HG03342 (cell line): ENCODE measurements around the gene ANKRD40.

ENCODE experiments used
- ATAC-seq: cut with Tn5 transposase; IDR thresholded peaks from one replicate; pipeline ENCODE4 v1.9.1; 2021; ENCODE audit warnings: mild to moderate bottlenecking, moderate library complexity; ENCODE audit not compliant: unreplicated experiment

Gene ANKRD40

DNA sequence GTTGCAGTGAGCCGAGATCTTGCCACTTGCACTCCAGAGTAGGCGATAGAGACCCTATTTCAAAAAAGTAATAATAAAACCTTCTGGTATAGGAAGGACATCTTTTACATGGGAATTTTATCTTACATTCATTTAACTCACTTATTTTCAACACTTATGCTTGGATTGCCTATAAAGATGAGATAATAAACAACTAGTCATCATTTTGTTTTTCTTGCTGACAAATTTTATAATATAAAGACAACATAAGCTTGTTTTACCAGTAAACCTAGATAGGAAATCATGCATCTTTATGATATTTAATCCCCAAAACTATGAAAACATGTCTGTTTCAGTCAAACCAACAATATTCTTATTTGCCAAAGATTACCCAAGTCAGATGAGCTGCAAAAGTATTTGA is 56.1 kb downstream of the ANKRD40 start:
- no peak for ATAC-seq

DNA sequence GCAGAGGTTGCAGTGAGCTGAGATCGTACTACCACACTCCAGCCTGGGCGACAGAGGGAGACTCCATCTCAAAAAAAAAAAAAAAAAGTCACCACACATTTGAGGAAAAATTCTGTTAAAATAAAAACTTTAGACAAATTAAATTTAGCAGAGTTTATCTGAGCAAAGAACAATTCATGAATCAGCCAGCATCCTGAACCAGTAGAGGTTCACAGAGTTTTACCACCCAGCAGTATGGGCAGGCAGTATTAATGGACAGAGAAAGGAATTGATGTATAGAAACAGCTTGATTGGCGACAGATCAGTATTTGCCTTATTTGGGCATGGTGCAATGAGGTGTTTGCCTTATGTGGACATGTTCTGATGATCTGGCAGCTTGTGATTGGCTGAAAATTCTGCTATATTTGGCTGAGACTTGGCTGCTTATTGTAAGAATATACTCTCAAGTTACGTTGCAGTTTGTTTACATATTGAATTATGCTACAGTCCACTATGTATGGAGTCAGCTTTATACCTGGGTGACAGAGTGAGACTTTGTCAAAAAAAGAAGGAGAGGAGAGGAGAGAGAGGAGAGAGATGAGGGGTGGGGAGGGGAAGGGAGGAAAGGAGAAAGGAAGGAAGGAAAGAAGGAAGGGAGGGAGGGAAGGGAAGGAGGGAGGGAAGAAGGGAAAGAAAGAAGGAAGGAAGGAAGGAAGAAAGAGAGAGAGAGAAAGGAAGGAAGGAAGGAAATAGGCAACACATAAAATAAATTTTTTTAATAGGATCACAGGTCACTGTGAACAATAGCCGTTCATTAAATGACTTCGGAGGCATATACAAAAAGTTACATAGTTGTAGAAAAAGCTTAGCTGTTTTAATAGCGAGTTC is 58.4 kb downstream of the ANKRD40 start:
- no peak for ATAC-seq

DNA sequence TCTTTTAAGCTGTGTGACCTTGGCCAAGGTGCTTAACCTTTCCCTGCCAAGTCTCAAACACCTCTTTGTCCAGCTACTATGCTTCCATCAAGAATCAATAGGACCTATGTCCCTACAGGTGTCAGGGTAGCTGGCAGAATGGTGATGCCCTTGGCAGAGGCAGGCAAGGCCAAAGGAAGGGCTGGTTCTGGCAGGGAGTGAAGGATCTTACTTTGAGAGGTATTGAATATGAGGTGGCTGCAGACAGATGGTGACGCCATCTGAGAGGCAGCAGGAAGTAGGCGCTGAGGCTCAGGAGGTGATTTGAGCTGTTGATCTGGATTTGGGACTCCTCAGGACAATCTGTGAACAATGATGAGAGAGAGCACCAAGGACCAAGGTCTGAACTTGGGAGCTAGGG is 60.5 kb downstream of the ANKRD40 start:
- ATAC-seq: no peak

DNA sequence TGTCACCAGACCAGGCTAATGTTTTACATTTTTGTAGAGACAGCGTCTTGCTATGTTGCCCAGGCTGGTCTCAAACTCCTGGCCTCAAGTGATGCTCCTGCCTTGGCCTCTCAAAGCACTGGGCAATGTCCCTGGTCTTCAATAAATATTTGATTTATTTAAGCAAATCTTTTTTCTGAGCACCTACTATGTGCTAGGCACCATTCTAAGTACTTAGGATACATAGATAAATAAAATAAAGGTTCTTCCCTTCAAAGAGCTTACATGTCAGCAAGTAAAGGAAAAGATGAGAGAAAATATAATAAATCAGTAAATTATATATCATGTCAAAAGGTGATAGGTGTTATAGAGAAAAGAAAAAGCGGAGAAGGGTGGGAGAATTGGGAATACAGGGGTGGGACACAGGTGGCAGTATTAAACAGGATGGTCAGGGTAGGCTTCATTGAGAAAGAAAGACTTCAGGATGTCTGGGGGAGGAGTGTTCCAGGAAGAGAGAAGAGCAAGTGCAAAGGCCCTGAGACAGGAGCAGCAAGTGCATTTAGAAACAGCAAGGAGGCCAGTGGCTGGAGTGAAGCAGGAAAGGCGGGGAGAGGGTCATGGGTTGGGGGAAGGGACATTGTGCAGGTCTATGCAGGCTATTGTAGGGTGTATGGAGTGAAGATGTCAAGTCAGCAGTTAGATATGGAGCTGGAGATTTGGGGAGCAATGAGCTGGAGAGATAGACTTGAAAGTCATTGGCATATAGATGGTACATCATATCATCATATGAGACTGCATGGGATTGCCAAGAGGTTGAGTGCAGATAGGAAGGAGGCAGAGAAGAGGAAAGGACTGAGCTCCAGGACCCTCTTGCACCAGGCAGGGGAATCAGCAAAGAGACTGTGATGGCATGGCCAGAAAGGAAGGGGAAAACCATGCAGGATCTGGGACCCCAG is 61.7 kb downstream of the ANKRD40 start:
- ATAC-seq: no peak
